Skin of body (tissue), 2 donors: ENCODE results near the gene ORAI2. TPM values are rescaled to one million over a fixed set of nuclear protein-coding genes. Genes with fewer than 3 reads are reported as not detected.
"Not testable (repeated sequence)": the region's sequence is repeated elsewhere in the genome, so short reads cannot be mapped to it uniquely, and the experiment has no call there.

Experiments used
- DNase-seq: peaks from one replicate; lab custom pipeline; 2025; lab: John Stamatoyannopoulos, UW
- total RNA-seq: library from RNA; depleted of rRNA; stranded (reverse); fragments of >200 nt; gene quantifications from one replicate; pipeline ENCODE4 v1.2.3, GENCODE V29; 2014

Gene ORAI2
- 5.2 TPM for total RNA-seq

- DNase-seq, result peak; percentile 27
Observed at GRCh38 chr7:102433219-102434038, at the start of gene ORAI2. Gene ORAI2 (plus strand): TSS chr7:102433575. CDS start chr7:102438957, 5,382 bp downstream.

DNA sequence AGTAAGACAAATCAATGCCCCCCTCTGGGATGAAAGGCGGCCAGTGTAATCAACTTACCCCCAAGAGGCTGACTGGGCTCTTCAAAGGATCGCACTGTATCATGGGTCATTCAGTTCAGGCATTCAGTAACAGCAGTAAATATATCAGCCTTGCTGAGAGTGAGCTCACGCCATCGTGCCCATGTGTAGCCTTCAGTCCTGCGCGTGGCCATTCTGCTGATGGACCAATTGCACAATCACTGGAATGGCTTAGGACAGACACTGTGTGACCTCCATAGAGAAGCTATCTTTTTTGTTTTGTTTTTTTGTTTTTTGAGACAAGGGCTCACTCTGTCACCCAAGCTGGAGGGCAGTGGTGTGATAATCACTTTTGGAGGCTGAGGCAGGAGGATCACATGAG, 46.3 kb upstream of the ORAI2 start:
- DNase-seq, result no peak

DNA sequence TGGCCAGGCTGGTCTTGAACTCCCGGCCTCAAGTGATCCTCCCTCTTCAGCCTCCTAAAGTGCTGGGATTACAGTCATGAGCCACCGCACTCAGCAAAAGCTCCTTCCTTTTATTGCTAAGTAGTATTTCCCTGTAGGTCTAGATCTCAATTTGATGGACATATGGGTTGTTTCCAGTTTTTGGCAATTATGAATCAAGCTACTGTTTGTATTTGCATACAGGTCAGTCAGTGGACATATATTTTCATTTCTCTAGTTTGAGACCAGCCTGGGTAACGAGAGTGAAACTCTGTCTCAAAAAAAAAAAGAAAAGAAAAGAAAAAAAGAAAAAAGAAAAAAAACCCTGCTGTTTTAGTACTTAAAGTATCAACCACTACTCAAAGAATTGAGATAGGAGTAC, 43.6 kb upstream of the ORAI2 start:
- DNase-seq, result no peak

DNA sequence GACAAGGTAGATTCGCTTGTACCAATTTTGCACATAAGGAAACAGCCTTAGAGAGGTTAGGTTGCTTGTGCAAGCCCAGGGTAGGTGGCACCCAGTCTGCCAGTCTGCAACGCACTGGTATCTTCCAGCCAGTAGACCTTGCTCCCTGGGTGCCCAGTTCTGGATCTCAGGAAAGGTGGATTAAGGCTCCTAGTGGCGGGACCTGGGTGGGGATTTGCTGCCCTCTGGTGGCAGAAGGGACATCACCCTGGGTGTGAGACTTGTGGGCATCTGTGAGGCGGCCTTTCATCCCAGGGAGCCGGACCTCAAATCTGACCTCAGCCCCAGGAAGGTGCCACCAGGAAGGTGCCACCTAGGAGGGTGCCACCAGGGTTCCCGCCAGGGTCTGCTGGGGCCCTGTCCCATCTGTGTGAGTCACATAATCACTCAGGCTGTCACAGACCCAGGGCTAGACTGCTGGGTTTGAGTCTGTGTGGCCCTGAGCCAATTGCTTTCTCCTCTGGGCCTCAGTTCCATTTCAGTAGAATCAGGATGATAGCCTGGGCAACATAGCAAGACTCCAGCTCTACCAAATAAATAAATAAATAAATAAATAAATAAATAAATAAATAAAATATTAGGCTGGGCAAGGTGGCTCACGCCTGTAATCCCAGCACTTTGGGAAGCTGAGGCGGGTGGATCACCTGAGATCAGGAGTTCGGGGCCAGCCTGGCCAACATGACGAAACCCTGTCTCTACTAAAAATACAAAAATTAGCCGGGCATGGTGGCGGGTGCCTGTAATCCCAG, 42.5 kb upstream of the ORAI2 start:
- peak; percentile 23 for DNase-seq

GRCh38 chr7:102392330-102392729, 41.0 kb upstream of the ORAI2 start:
- no peak for DNase-seq

- DNase-seq, result no peak
Observed at GRCh38 chr7:102393467-102393866, 39.9 kb upstream of the ORAI2 start.

GRCh38 chr7:102395592-102395872, 37.8 kb upstream of the ORAI2 start:
- no peak for DNase-seq

DNA sequence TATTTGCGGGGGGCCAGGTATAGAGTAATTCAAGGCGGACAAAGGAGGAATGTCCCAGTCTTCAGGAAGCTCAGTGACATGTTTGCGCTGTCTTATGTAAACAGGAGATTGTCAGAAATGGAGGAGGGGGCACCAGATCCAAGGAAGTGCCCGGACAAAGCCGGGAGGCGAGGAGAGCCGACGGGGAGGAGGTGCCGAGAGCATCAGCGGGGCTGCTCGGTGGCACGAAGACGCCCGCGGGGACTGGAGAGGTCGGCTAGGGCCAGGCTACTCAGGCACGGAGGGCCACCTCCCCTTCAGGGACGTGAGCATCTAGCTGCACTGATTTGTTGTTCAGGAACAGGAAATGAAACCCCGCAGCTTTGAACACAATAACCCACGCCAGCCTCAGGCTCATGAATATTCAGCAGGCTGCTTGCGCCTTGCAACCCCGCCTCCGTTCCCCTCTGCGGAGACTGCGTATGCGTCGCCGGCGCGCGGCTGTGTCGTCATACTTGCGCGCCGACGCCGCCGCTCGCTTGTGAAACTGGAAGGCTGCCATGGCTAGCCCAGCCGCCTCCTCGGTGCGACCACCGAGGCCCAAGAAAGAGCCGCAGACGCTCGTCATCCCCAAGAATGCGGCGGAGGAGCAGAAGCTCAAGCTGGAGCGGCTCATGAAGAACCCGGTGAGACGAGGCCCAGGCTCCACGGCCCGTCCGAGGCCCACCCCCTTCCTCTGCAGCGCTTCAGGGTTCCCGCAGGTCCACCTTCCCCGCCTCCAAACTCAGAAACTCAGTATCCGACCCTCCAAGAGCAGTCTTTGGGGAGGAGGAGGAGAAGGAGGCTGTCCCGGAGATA, 37.3 kb upstream of the ORAI2 start, which contains the start of gene PRKRIP1:
Gene PRKRIP1 (plus strand): TSS at position 491 of the 837 bp plus-strand sequence. CDS start 49 bp downstream, at position 540.
- peak; percentile 91 for DNase-seq

DNA sequence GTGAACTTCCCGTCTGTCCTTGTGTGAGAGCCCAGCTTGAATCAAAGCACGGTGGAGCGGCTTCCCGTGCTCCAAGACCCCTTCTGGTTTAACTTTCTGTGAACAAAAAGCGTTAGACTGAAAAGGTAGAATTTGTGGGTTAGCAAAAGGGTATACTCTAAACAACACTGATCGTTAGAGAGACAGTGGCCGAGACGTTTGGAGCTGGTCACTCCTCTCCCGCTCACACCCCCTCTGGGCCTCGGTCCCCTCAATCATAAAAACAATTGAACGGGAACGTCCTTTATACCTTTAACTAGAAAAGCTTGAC, 36.7 kb upstream of the ORAI2 start:
- DNase-seq, result no peak

DNA sequence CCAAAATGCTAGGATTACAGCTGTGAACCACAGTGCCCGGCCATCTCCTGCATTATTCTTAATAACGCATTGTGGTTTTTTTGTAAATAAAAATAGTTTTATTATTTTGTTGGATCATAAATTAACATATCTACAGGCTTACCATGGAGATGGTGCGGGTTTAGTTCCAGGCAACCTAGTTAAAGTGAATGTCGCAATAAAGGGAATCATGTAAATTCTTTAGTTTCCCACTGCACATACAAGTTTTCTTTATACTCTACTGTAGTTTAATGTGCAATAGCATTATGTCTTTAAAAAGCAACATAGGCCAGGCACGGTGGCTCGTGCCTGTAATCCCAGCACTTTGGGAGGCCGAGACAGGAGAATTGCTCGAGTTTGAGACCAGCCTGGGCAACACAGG, 34.8 kb upstream of the ORAI2 start:
- DNase-seq, result no peak

- DNase-seq, result no peak
Observed at GRCh38 chr7:102400360-102400759, 33.0 kb upstream of the ORAI2 start.

GRCh38 chr7:102403563-102403962, 29.8 kb upstream of the ORAI2 start:
- no peak for DNase-seq

DNA sequence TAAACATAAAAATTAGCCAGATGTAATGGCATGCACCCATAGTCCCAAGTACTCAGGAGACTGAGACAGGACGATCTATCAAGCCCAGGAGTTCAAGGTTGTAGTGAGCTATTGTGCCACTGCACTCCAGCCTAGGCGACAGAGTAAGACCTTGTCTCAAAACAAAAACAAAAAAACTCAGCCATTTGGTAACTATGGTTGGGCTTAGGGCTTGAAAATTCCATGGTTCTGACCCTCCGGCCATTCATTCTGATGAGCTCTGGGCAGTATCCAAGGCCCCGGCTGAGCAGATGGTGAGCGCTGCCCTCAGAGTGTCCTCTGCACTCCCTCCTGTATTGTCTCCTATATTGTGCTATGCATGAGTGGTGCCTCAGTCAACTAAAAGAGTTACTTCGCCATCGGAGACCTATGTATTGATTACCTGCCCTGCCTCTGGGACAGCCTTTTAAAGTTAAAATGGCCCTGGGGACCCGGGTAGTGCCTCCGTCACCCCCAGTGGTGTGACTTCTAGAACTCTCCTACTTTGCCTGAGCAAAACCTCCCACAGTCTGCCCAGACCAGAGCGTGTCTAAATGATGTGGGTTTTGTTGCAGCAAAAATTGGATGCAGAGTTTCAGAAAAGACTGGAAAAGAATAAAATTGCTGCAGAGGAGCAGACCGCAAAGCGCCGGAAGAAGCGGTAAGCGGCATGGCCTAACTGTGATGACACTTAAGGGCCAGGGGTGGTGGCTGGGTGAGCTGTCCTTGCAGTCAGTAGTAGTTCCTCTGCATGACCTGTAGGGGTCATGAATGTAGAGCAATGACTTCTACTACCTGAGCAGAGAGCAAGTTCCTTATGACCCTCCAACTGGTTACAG, 29.1 kb upstream of the ORAI2 start:
- no peak for DNase-seq

DNA sequence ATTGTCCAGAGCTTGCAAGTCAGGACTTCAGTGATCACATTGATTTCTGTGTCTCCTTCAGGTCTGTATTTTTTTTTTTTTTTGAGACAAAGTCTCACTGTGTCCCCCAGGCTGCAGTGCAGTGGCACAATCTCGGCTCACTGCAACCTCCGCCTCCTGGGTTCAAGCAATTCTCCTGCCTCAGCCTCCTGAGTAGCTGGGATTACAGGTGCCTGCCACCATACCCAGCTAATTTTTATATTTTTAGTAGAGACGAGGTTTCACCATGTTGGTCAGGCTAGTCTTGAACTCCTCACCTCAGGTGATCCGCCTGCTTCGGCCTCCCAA, 28.6 kb upstream of the ORAI2 start:
- not testable (repeated sequence) for DNase-seq

DNA sequence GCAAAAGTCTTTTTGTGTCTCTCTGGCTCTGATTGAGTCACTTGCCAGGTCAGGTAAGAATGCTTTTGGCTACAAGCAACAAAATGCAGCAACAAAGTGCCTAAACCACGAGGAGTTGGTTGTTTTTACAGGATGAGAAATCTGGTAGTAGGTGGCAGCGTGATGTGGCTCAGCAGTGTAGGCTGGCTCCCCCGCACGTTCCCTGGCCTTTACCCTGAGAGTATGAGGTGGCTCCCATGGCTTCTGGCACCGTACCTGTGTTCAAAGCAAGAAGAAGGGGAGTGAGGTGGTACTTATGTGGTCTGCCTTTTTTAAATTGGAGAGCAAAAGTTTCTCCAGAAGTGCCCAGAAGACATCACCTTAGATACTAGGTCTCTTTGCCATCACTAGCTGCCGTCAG, 25.5 kb upstream of the ORAI2 start:
- no peak for DNase-seq

DNA sequence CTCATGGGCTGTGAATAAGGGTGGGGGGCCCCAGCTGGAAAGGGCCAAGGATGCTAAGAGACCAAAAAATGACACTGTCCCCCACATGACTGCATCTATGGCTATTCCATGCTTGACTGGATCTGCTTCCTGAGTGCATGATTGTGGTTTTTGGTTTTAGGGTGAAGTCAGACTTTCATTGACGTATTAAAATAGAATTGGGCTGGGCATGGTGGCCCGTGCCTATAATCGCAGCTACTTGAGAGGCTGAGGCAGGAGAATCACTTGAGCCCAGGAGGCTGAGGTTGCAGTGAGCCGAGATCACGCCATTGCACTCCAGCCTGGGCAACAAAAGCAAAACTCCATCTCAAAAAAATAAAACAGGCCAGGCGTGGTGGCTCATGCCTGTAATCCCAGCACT, 24.8 kb upstream of the ORAI2 start:
- DNase-seq, result not testable (repeated sequence)

DNA sequence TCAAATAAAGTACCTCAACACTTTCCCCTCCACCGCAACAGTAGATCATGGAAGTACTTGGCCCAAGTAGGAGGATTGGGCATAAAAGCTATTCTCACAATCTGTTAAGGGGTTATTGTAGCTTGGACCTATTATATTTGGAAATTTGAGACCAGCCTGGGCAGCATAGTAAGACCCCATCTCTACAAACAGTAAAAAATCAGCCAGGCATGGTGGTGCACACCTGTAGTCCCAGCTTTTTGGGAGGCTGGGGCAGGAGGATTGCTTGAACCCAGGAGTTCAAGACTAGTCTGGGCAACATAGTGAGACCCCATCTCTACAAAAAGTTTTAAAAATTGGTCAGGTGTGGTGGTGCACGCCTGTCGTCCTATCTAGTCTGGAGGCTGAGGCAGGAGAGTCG, 24.0 kb upstream of the ORAI2 start:
- no peak for DNase-seq

DNA sequence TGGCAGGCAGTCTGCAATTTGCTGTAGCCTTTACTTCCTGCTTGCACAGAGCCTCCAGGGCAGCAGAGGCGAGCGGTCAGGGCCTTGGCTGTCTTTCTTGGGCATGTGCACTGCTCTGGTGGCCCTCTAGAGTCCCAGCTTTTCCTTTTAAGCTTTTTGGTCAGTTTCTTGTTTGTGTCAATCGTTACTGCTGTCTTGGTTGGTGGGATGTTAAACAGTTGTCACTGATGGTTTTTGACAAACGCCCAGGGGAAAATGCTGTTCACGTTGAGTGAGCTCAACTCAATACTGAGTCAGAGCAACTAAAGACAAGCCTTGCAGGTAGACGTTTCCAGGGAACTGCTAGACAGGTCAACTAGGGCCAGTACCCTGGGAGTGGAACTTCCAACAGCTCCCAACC, 23.3 kb upstream of the ORAI2 start:
- DNase-seq, result no peak

DNA sequence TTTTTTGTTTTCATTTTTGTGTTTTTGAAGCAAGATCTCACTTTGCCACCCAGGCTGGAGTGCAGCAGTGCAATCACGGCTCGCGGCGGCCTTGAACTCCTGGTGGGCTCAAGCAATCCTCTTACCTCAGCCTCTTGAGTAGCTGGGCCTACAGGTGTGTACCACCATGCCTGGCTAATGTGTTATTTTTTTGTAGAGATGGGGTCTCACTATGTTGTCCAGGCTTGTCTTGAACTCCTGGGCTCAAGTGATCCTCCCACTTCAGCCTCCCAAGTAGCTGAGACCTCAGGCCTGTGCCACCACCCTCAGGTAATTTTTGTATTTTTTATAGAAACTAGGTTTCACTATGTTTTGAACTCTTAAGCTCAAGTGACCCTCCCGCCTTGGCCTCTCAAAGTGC, 22.5 kb upstream of the ORAI2 start:
- DNase-seq, result no peak

DNA sequence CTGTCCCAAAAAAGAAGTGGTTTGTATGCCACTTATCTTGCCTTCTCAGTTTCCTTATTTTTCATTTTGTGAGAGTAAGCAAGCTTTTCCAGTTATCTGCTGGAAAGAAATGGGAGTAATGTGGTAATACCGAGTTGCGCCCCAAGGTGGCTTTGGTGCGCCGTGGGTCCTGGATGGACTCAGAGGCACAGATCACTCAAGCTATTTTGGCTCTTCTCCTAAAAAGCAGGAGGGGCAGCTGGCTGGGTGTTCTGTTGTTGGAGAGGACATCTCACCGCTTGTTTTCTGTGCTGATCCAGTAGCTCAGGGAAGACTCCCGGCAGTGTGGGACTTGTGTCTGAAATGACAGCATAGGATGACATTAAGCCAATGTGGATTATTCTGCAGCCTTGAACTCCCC, 20.8 kb upstream of the ORAI2 start:
- DNase-seq, result no peak

- no peak for DNase-seq
Observed at GRCh38 chr7:102413091-102413490, 20.3 kb upstream of the ORAI2 start.
